Spinal cord (tissue), 10 donors: Measurements from ENCODE around the gene ABCC9. TPM values are rescaled to one million over a fixed set of nuclear protein-coding genes. Genes with fewer than 3 reads are reported as not detected.

Experiments used
- DNase-seq, 6 donors: peaks; one replicate each; pipeline versions ENCODE4 v3.0.0 to v3.0.0-alpha.2; 2013 to 2015; ENCODE audit warnings: low spot score in 6 of 6, low read depth in 4 of 6
- H3K27ac ChIP-seq: one replicate; pipeline ENCODE4 v1.5.1; 2013; ENCODE audit warnings: low read depth, low read length, control low read depth
- H3K27me3 ChIP-seq: one replicate; pipeline ENCODE4 v1.6.1; 2013; ENCODE audit warnings: low read length; ENCODE audit not compliant: control insufficient read depth, insufficient read depth
- H3K36me3 ChIP-seq: one replicate; pipeline ENCODE4 v1.6.1; 2013; ENCODE audit warnings: low read length; ENCODE audit not compliant: control insufficient read depth, insufficient read depth
- H3K4me1 ChIP-seq: one replicate; pipeline ENCODE4 v1.6.1; 2013; ENCODE audit warnings: low read length; ENCODE audit not compliant: control insufficient read depth, insufficient read depth
- H3K4me3 ChIP-seq: one replicate; pipeline ENCODE4 v1.5.1; 2013; ENCODE audit warnings: low read depth, low read length, control low read depth
- H3K9me3 ChIP-seq: one replicate; pipeline ENCODE4 v1.6.1; 2013; ENCODE audit warnings: low read length; ENCODE audit not compliant: control insufficient read depth, insufficient read depth
- WGBS: methylation state at CpG from one replicate; pipeline ENCODE4 v1.1.5; 2013; ENCODE audit warnings: missing lambda C conversion rate; ENCODE audit not compliant: insufficient coverage; 5-methylcytosine and 5-hydroxymethylcytosine counted together
- long read RNA-seq, 4 donors: transcript quantifications; one replicate each; lab custom pipeline, GENCODE V29; 2026
- polyA plus RNA-seq, 2 donors: library from polyadenylated mRNA; unstranded; fragments of 120-200 nt; gene quantifications; one replicate each; pipeline ENCODE4 v1.2.1, GENCODE V29; 2013; ENCODE audit not compliant: insufficient read length in 2 of 2
- total RNA-seq, 2 donors: library from RNA; depleted of rRNA in 1 of 2; stranded (reverse); fragments of 120-200 nt in 1 of 2; fragments of >200 nt in 1 of 2; gene quantifications; one replicate each; pipeline versions ENCODE4 v1.2.3 to v1.2.4, GENCODE V29; 2013 to 2014
- donor health status: healthy.

The ABCC9 gene
- total RNA-seq (10 to 100 TPM; 26.8 to 41.8 TPM), polyA plus RNA-seq (10 to 100 TPM; 10.2 to 18.8 TPM)
- long read RNA-seq, donor 1, partial matches to known transcripts, result 0 of 1 reads
- long read RNA-seq, donor 1, other reads (novel, unspliced or antisense), result 0 of 1 reads
- long read RNA-seq, donor 2, result 0 reads
- long read RNA-seq, donor 3, result 0 reads
- long read RNA-seq, donor 4, result 0 reads

- Histone ChIP-seq H3K27me3 (peaks cover 27% of the 10 kb centered on the region), H3K4me1 (peaks cover 14% of the 10 kb centered on the region), H3K4me3 (peak within 1 kb of the TSS; percentile 58), H3K36me3 (no peaks in the 10 kb centered on the region), H3K9me3 (no peaks in the 10 kb centered on the region), H3K27ac (peak within 1 kb of the TSS; percentile 62)
- 0% methylated on average over 24 of the region's 42 CpGs for WGBS
- DNase-seq, result peak in 5 of 6 donors; percentile 39 to 80 (median 64)
Measured at GRCh38 chr12:21940549-21941505, at the start of gene ABCC9. TSS of gene ABCC9 (minus strand) at chr12:21941426. CDS start at chr12:21936674, 4,752 bp downstream.

DNA sequence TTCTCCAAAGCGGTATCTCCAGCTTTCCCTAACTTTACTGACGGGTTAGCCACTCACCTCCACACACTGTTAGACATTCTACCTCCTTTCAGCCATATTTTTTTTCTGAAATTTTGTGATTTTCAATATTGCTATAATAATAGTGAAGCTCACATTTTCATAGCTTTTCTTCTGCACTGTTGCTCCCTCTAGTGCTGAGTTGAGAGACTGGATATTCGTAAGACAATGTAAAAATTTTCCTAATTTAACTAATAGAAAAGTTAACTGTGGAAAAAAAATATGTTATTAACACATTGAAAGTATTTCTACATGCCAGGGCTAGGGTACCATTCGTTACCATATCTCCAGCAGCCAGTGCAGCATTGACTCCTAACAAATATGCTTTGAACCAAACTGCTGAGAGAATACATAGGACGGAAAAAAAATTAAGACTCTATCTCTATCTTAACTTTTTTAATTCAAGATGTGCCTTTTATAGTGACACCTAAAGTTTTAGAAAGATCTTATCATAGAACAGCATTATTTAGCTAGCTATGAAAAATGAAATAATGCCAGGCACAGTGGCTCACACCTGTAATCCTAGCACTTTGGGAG is 48.7 kb upstream of the ABCC9 start:
- peak in 4 of 6 donors; percentile 7 to 72 (median 36) for DNase-seq
- Histone ChIP-seq H3K27me3 (no peaks in the 10 kb centered on the region), H3K36me3 (no peaks in the 10 kb centered on the region), H3K9me3 (no peaks in the 10 kb centered on the region), H3K4me3 (no peak overlapping the region), H3K4me1 (no peaks in the 10 kb centered on the region), H3K27ac (no peak overlapping the region)
- WGBS, result no CpG with 5 or more reads among the region's 5 CpGs

DNA sequence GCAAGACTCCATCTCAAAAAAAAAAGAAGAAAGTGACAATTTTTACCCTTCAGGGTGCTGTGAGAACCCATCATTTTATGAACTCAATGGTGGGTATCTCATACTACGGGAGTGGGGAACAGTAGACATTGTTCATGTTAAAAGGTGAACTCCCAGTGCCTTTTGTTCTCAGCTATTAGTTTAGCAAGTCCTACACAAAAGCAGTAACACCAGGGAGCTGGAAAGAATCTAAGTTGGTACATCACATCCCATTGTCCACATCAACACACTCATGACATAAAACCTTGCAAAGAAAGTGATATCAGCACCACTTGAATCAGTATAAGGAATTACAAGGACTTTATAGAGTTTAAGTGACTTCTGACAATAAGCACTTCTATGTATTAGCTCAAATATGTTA is 47.4 kb upstream of the ABCC9 start:
- no peaks in the 10 kb centered on the region for H3K27me3 ChIP-seq
- no peaks in the 10 kb centered on the region for H3K9me3 ChIP-seq
- no peak overlapping the region for H3K27ac ChIP-seq
- H3K36me3 ChIP-seq, result no peaks in the 10 kb centered on the region
- DNase-seq, result no peak
- WGBS, result no CpG with 5 or more reads among the region's 1 CpG
- no peaks in the 10 kb centered on the region for H3K4me1 ChIP-seq
- H3K4me3 ChIP-seq, result no peak overlapping the region

DNA sequence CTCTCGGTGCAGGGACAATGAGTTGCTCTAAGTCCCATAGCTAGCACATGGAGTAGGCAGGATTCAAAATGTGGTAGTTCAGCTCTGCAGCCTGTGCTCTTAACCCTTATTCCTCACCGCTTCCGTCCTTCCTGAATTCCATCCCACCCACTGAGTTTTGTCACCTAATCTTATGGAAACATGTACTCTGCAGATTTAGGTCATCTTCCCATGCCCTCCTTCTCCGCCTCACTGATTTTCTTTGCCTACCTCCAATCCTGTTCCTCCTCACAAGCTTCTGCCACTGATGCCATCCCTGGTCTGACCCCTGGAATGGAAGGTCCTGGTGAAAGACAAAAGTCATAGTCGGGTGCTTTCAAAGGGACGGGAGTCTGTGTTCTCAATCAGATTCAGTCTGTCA is 46.5 kb upstream of the ABCC9 start:
- DNase-seq, result no peak
- Histone ChIP-seq H3K9me3 (no peaks in the 10 kb centered on the region), H3K4me1 (no peaks in the 10 kb centered on the region), H3K4me3 (no peak overlapping the region), H3K36me3 (no peaks in the 10 kb centered on the region), H3K27ac (no peak overlapping the region), H3K27me3 (no peaks in the 10 kb centered on the region)
- 95% methylated on average over 4 of the region's 6 CpGs for WGBS

- Histone ChIP-seq H3K27me3 (no peaks in the 10 kb centered on the region), H3K27ac (no peak overlapping the region), H3K36me3 (no peaks in the 10 kb centered on the region), H3K9me3 (no peaks in the 10 kb centered on the region), H3K4me1 (no peaks in the 10 kb centered on the region), H3K4me3 (no peak overlapping the region)
- no peak for DNase-seq
- WGBS, result no CpG with 5 or more reads among the region's 2 CpGs
Measured at GRCh38 chr12:21985155-21985554, 43.9 kb upstream of the ABCC9 start.

- no peak for DNase-seq
- H3K27ac ChIP-seq, result no peak overlapping the region
- H3K36me3 ChIP-seq, result no peaks in the 10 kb centered on the region
- no peak overlapping the region for H3K4me3 ChIP-seq
- no peaks in the 10 kb centered on the region for H3K27me3 ChIP-seq
- no peaks in the 10 kb centered on the region for H3K4me1 ChIP-seq
- H3K9me3 ChIP-seq, result no peaks in the 10 kb centered on the region
Measured at GRCh38 chr12:21984375-21984774, 43.1 kb upstream of the ABCC9 start.

DNA sequence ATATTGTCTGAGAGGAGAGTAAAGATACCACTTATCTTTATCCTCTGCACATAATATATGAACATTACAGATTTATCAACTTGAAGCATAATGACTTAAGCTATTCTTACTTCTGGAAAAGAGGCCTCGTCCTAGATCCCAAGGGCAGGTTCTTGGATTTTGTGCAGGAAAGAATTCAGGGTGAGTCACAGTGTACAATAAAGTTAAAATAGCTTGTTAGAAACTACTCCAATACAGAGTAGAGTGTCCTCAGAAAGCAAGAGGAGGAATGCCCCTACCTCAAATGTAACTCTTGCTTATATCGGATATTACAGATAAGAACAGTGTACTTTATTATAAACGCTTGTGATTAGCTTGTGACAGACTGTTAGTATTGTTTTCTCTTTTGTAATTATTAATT is 41.9 kb upstream of the ABCC9 start:
- no peak overlapping the region for H3K4me3 ChIP-seq
- DNase-seq, result no peak
- no peak overlapping the region for H3K27ac ChIP-seq
- no CpG with 5 or more reads among the region's 3 CpGs for WGBS
- no peaks in the 10 kb centered on the region for H3K36me3 ChIP-seq
- H3K27me3 ChIP-seq, result no peaks in the 10 kb centered on the region
- no peaks in the 10 kb centered on the region for H3K9me3 ChIP-seq
- H3K4me1 ChIP-seq, result no peaks in the 10 kb centered on the region

- no peaks in the 10 kb centered on the region for H3K9me3 ChIP-seq
- no peak overlapping the region for H3K4me3 ChIP-seq
- no peaks in the 10 kb centered on the region for H3K36me3 ChIP-seq
- no peak overlapping the region for H3K27ac ChIP-seq
- DNase-seq, result no peak
- H3K4me1 ChIP-seq, result no peaks in the 10 kb centered on the region
- WGBS, result no CpG with 5 or more reads among the region's 1 CpG
- H3K27me3 ChIP-seq, result no peaks in the 10 kb centered on the region
Measured at GRCh38 chr12:21980544-21980943, 39.3 kb upstream of the ABCC9 start.

DNA sequence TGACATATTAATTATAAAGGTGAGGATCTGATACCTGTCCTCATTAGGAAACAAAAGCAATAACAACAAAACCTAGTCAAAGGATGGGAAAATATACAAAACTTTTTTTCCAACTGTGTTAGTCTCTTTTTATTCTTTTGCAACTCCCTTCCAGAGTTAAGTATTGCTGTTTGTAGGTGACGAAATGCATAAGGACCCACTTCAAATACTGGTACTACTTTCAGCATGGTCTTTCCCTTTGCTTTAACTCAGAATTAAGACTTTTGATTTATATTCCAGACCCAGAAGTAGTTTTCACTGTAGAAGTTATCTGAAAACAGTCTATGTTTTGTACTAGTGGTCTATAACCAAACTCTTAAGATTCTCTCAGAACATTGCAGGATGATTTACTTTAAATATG is 34.1 kb upstream of the ABCC9 start:
- WGBS, result no CpG with 5 or more reads among the region's 1 CpG
- H3K27ac ChIP-seq, result no peak overlapping the region
- H3K4me1 ChIP-seq, result no peaks in the 10 kb centered on the region
- no peaks in the 10 kb centered on the region for H3K27me3 ChIP-seq
- no peak overlapping the region for H3K4me3 ChIP-seq
- DNase-seq, result no peak
- no peaks in the 10 kb centered on the region for H3K9me3 ChIP-seq
- H3K36me3 ChIP-seq, result no peaks in the 10 kb centered on the region
